ENCODE measurements around the gene SH3GLB2.
A peak's percentile ranks its signal among the peaks of the same experiment; 100 is the strongest.

Gene SH3GLB2

GRCh38 chr9:129028192-129028966 lies at the start of gene SH3GLB2:
SH3GLB2 (minus strand) TSS chr9:129028331; CDS start chr9:129028154, 177 bp downstream.
- peak; percentile 100 for DNase-seq (ENCODE audit: low spot score)

- DNase-seq (ENCODE audit: low spot score) = no peak
These were observed 49.1 kb upstream of the SH3GLB2 start for GRCh38 chr9:129077236-129077635.

- DNase-seq (ENCODE audit: low spot score) = no peak
These were observed 48.5 kb upstream of the SH3GLB2 start for GRCh38 chr9:129076640-129077037.

- no peak for DNase-seq (ENCODE audit: low spot score)
These were observed 48.0 kb upstream of the SH3GLB2 start for GRCh38 chr9:129075996-129076639.

- no peak for DNase-seq (ENCODE audit: low spot score)
These were observed 46.0 kb upstream of the SH3GLB2 start for GRCh38 chr9:129074106-129074505.

GRCh38 chr9:129073404-129073803 lies 45.3 kb upstream of the SH3GLB2 start:
- DNase-seq (ENCODE audit: low spot score) = no peak

GRCh38 chr9:129072171-129072570 lies 44.0 kb upstream of the SH3GLB2 start:
- no peak for DNase-seq (ENCODE audit: low spot score)

- DNase-seq (ENCODE audit: low spot score) = no peak
These were observed 43.5 kb upstream of the SH3GLB2 start for GRCh38 chr9:129071526-129072126.

- DNase-seq (ENCODE audit: low spot score) = no peak
These were observed 42.8 kb upstream of the SH3GLB2 start for GRCh38 chr9:129070696-129071525.

- no peak for DNase-seq (ENCODE audit: low spot score)
These were observed 41.9 kb upstream of the SH3GLB2 start for GRCh38 chr9:129069862-129070641.

GRCh38 chr9:129068990-129069861 lies 41.1 kb upstream of the SH3GLB2 start:
- no peak for DNase-seq (ENCODE audit: low spot score)

GRCh38 chr9:129068110-129068509 lies 40.0 kb upstream of the SH3GLB2 start:
- no peak for DNase-seq (ENCODE audit: low spot score)

GRCh38 chr9:129064499-129064908 lies 36.4 kb upstream of the SH3GLB2 start:
- no peak for DNase-seq (ENCODE audit: low spot score)

GRCh38 chr9:129063061-129063460 lies 34.9 kb upstream of the SH3GLB2 start:
- no peak for DNase-seq (ENCODE audit: low spot score)

- no peak for DNase-seq (ENCODE audit: low spot score)
These were observed 32.9 kb upstream of the SH3GLB2 start for GRCh38 chr9:129060991-129061390.

- DNase-seq (ENCODE audit: low spot score) = no peak
These were observed 32.0 kb upstream of the SH3GLB2 start for GRCh38 chr9:129059796-129060785.

- no peak for DNase-seq (ENCODE audit: low spot score)
These were observed 31.0 kb upstream of the SH3GLB2 start for GRCh38 chr9:129058965-129059795.

GRCh38 chr9:129054163-129054851 lies 26.2 kb upstream of the SH3GLB2 start:
- DNase-seq (ENCODE audit: low spot score) = no peak
